IPS-15b (cell line): ENCODE measurements around the gene CBLN4.

Experiments used
- H3K27me3 ChIP-seq: one replicate; pipeline ENCODE4 v1.6.1; 2013; ENCODE audit warnings: low read length; ENCODE audit not compliant: control insufficient read depth, insufficient read depth
- H3K36me3 ChIP-seq: one replicate; pipeline ENCODE4 v1.6.1; 2013; ENCODE audit warnings: low read length; ENCODE audit not compliant: control insufficient read depth, insufficient read depth
- H3K4me1 ChIP-seq: one replicate; pipeline ENCODE4 v1.6.1; 2013; ENCODE audit warnings: mild to moderate bottlenecking, low read length; ENCODE audit not compliant: control insufficient read depth, insufficient read depth
- H3K4me3 ChIP-seq: one replicate; pipeline ENCODE4 v1.5.1; 2013; ENCODE audit warnings: low read depth, low read length
- H3K9ac ChIP-seq: one replicate; pipeline ENCODE4 v1.6.1; 2013; ENCODE audit warnings: low read depth, mild to moderate bottlenecking, low read length
- H3K9me3 ChIP-seq: one replicate; pipeline ENCODE4 v1.6.1; 2013; ENCODE audit warnings: mild to moderate bottlenecking, low read length; ENCODE audit not compliant: control insufficient read depth, insufficient read depth

CBLN4 gene

GRCh38 chr20:56001106-56001785, 4.1 kb downstream of the CBLN4 start:
- Histone ChIP-seq H3K4me3 (no peak overlapping the region), H3K4me1 (no peaks in the 10 kb centered on the region), H3K36me3 (no peaks in the 10 kb centered on the region), H3K9me3 (peaks cover 4% of the 10 kb centered on the region), H3K9ac (no peak overlapping the region), H3K27me3 (peaks cover 48% of the 10 kb centered on the region)

- Histone ChIP-seq H3K27me3 (no peaks in the 10 kb centered on the region), H3K4me1 (no peaks in the 10 kb centered on the region), H3K36me3 (no peaks in the 10 kb centered on the region), H3K4me3 (no peak overlapping the region), H3K9ac (no peak overlapping the region), H3K9me3 (peaks cover 11% of the 10 kb centered on the region)
Observed at GRCh38 chr20:55978550-55978949, 26.8 kb downstream of the CBLN4 start.

DNA sequence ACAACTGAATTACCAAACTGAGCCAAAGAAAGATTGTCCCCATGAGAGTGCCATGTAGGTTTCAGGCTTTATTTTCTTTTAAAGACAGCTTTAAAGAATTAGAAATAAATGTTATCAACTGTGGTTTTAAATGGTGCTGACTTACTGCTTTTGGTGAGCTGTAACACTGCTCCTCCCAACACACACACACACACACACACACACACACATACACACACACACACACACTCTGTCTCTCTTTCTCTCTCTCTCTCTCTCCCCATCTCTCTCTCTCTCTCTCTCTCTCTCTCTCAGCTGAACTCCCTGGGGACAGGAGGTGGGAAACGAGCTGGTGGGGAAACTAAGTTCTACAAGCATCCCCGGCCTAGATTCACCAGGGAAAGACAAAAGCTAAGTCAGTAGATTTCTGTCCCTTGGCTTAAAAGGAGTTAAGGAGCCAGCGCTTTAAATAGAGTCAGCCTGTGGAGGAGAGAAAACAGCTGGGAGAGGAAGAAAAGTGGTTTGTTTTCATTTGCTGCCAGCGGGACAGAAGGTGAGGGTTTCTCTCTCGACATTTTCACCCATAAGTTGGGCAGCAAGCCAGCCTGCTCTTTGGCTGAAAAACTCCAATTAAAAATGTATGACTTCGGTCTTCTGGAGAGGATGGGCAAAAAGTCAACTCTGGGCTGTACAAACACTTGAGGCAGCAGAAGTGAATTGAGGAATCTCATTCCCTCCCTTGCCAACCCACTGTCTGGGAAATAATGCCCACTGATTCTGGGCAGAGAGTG, 27.4 kb downstream of the CBLN4 start:
- no peak overlapping the region for H3K4me3 ChIP-seq
- no peaks in the 10 kb centered on the region for H3K4me1 ChIP-seq
- H3K9me3 ChIP-seq = peaks cover 11% of the 10 kb centered on the region
- no peaks in the 10 kb centered on the region for H3K36me3 ChIP-seq
- no peak overlapping the region for H3K9ac ChIP-seq
- H3K27me3 ChIP-seq = no peaks in the 10 kb centered on the region

GRCh38 chr20:55974491-55975202, 30.7 kb downstream of the CBLN4 start:
- H3K4me3 ChIP-seq = no peak overlapping the region
- no peaks in the 10 kb centered on the region for H3K4me1 ChIP-seq
- peaks cover 6% of the 10 kb centered on the region for H3K9me3 ChIP-seq

DNA sequence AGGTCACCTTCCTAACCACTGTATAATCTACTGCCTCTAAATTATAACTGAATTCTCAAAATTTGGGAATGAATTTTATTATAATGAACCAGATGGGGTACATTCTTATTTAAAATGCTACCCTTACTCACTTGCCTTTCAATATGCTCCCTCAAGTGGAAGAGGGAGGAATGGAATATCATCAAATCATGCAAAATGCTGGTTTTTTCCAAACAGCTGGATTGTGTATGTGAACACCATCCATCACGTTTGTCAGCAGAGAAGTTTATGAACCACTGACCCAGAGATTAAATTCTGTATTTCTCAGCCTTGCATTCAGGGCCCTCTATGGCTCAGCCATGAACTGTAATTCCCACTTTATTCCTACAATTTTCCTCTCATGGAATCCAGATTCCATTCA, 40.5 kb downstream of the CBLN4 start:
- Histone ChIP-seq H3K4me1 (no peaks in the 10 kb centered on the region), H3K27me3 (no peaks in the 10 kb centered on the region), H3K4me3 (no peak overlapping the region), H3K36me3 (no peaks in the 10 kb centered on the region), H3K9ac (no peak overlapping the region), H3K9me3 (peaks cover 3% of the 10 kb centered on the region)

More at GRCh38 chr20:55974491-55975202, 30.7 kb downstream of the CBLN4 start:
- Histone ChIP-seq H3K36me3 (no peaks in the 10 kb centered on the region), H3K9ac (no peak overlapping the region), H3K27me3 (no peaks in the 10 kb centered on the region)

- no peaks in the 10 kb centered on the region for H3K36me3 ChIP-seq
- no peaks in the 10 kb centered on the region for H3K4me1 ChIP-seq
- no peak overlapping the region for H3K4me3 ChIP-seq
- no peaks in the 10 kb centered on the region for H3K27me3 ChIP-seq
- no peaks in the 10 kb centered on the region for H3K9me3 ChIP-seq
- no peak overlapping the region for H3K9ac ChIP-seq
Observed at GRCh38 chr20:55961376-55962330, 43.7 kb downstream of the CBLN4 start.

GRCh38 chr20:55953201-55953600, 52.1 kb downstream of the CBLN4 start:
- H3K4me3 ChIP-seq = no peak overlapping the region
- H3K9me3 ChIP-seq = peaks cover 2% of the 10 kb centered on the region
- H3K9ac ChIP-seq = no peak overlapping the region
- no peaks in the 10 kb centered on the region for H3K27me3 ChIP-seq
- H3K4me1 ChIP-seq = no peaks in the 10 kb centered on the region
- H3K36me3 ChIP-seq = no peaks in the 10 kb centered on the region

DNA sequence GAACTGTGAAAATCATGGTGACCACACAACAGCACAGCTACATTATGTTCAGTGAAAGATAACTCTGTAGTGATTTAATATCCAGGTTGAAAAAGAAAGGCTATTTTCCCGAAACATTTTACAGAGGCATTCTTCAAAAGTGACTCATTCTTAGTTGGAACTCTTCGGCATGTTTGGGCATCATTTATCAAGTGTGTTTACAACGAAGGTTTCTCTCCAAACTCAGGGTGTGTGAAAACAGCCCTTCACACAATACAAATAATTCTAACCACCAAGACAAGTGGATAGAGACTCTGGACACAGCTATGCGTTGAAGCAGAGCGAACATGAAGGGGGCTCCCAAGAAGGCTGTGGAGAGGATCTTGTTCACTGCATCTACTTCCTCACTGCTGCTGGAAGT, 57.6 kb downstream of the CBLN4 start:
- Histone ChIP-seq H3K9ac (no peak overlapping the region), H3K36me3 (no peaks in the 10 kb centered on the region), H3K27me3 (no peaks in the 10 kb centered on the region), H3K4me3 (no peak overlapping the region), H3K4me1 (no peaks in the 10 kb centered on the region), H3K9me3 (peaks cover 7% of the 10 kb centered on the region)
